MG63 (cell line): ENCODE data around the gene MAD1L1. TPM values are rescaled to one million over a fixed set of nuclear protein-coding genes. Genes with fewer than 3 reads are reported as not detected.

Experiments used
- DNase-seq: peaks from one replicate; pipeline ENCODE4 v3.0.0-alpha.2; 2020
- H3K27me3 ChIP-seq: fragments of 250-450 bp; sonication (Bioruptor Pico); 2 replicates; pipeline ENCODE4 v1.5.1; 2020; ENCODE audit warnings: mild to moderate bottlenecking, moderate library complexity
- H3K36me3 ChIP-seq: fragments of 250-450 bp; sonication (Bioruptor Pico); 2 replicates; pipeline ENCODE4 v1.5.1; 2020; ENCODE audit warnings: mild to moderate bottlenecking, moderate library complexity
- H3K4me3 ChIP-seq: fragments of 250-450 bp; sonication (Bioruptor Pico); 2 replicates; pipeline ENCODE4 v1.5.1; 2020; ENCODE audit warnings: mild to moderate bottlenecking, moderate library complexity
- H3K9me3 ChIP-seq: fragments of 250-450 bp; sonication (Bioruptor Pico); 2 replicates; pipeline ENCODE4 v1.5.1; 2020; ENCODE audit warnings: mild to moderate bottlenecking, moderate library complexity
- total RNA-seq: library from RNA; depleted of rRNA; stranded (reverse); fragments of >200 nt; shearing (Covaris generic); gene quantifications from 2 replicates; pipeline ENCODE4 v1.2.3, GENCODE V29; 2014; ENCODE audit warnings: low replicate concordance

The MAD1L1 gene
- total RNA-seq, 1 experiment from 2014 or later = 65.1 TPM

GRCh38 chr7:2106924-2107323 lies 125.8 kb downstream of the MAD1L1 start:
- Histone ChIP-seq H3K4me3 (no peak overlapping the region), H3K27me3 (no peaks in the 10 kb centered on the region), H3K9me3 (no peaks in the 10 kb centered on the region), H3K36me3 (no peaks in the 10 kb centered on the region; the same call in 1 of the 2 replicates)
- DNase-seq = peak; percentile 75

- Histone ChIP-seq H3K9me3 (no peaks in the 10 kb centered on the region), H3K27me3 (no peaks in the 10 kb centered on the region)
- no peak for DNase-seq
Measured at GRCh38 chr7:2106440-2106839, 126.3 kb downstream of the MAD1L1 start.

GRCh38 chr7:2105917-2106316 lies 126.8 kb downstream of the MAD1L1 start:
- no peak for DNase-seq
- no peaks in the 10 kb centered on the region for H3K9me3 ChIP-seq
- no peak overlapping the region for H3K4me3 ChIP-seq
- no peaks in the 10 kb centered on the region for H3K27me3 ChIP-seq
- no peaks in the 10 kb centered on the region; the same call in 1 of the 2 replicates for H3K36me3 ChIP-seq

More at GRCh38 chr7:2106440-2106839, 126.3 kb downstream of the MAD1L1 start:
- H3K4me3 ChIP-seq = no peak overlapping the region
- H3K36me3 ChIP-seq = no peaks in the 10 kb centered on the region; the same call in 1 of the 2 replicates

- Histone ChIP-seq H3K9me3 (no peaks in the 10 kb centered on the region), H3K36me3 (no peaks in the 10 kb centered on the region; the same call in 1 of the 2 replicates), H3K27me3 (no peaks in the 10 kb centered on the region), H3K4me3 (no peak overlapping the region)
- no peak for DNase-seq
Measured at GRCh38 chr7:2105280-2105679, 127.5 kb downstream of the MAD1L1 start.

GRCh38 chr7:2104716-2105115 lies 128.0 kb downstream of the MAD1L1 start:
- Histone ChIP-seq H3K9me3 (no peaks in the 10 kb centered on the region), H3K36me3 (no peaks in the 10 kb centered on the region; the same call in 1 of the 2 replicates), H3K4me3 (no peak overlapping the region), H3K27me3 (no peaks in the 10 kb centered on the region)
- no peak for DNase-seq

GRCh38 chr7:2104107-2104710 lies 128.5 kb downstream of the MAD1L1 start:
- no peak overlapping the region for H3K4me3 ChIP-seq
- no peak for DNase-seq

GRCh38 chr7:2103071-2103898 lies 129.5 kb downstream of the MAD1L1 start:
- H3K4me3 ChIP-seq = no peak overlapping the region
- no peak for DNase-seq
- H3K27me3 ChIP-seq = no peaks in the 10 kb centered on the region
- no peaks in the 10 kb centered on the region for H3K9me3 ChIP-seq
- no peaks in the 10 kb centered on the region; the same call in 1 of the 2 replicates for H3K36me3 ChIP-seq

More at GRCh38 chr7:2104107-2104710, 128.5 kb downstream of the MAD1L1 start:
- Histone ChIP-seq H3K36me3 (no peaks in the 10 kb centered on the region; the same call in 1 of the 2 replicates), H3K9me3 (no peaks in the 10 kb centered on the region), H3K27me3 (no peaks in the 10 kb centered on the region)

GRCh38 chr7:2102375-2102723 lies 130.4 kb downstream of the MAD1L1 start:
- Histone ChIP-seq H3K4me3 (no peak overlapping the region), H3K36me3 (no peaks in the 10 kb centered on the region; the same call in 1 of the 2 replicates), H3K27me3 (no peaks in the 10 kb centered on the region), H3K9me3 (no peaks in the 10 kb centered on the region)
- no peak for DNase-seq

GRCh38 chr7:2101630-2102374 lies 130.9 kb downstream of the MAD1L1 start:
- no peak for DNase-seq
- Histone ChIP-seq H3K9me3 (no peaks in the 10 kb centered on the region), H3K36me3 (no peaks in the 10 kb centered on the region; the same call in 1 of the 2 replicates), H3K4me3 (no peak overlapping the region), H3K27me3 (no peaks in the 10 kb centered on the region)

GRCh38 chr7:2100278-2101208 lies 132.2 kb downstream of the MAD1L1 start:
- no peaks in the 10 kb centered on the region; the same call in 1 of the 2 replicates for H3K36me3 ChIP-seq
- DNase-seq = no peak
- no peak overlapping the region for H3K4me3 ChIP-seq
- no peaks in the 10 kb centered on the region for H3K9me3 ChIP-seq
- no peaks in the 10 kb centered on the region for H3K27me3 ChIP-seq

GRCh38 chr7:2099048-2099957 lies 133.4 kb downstream of the MAD1L1 start:
- Histone ChIP-seq H3K9me3 (no peaks in the 10 kb centered on the region), H3K36me3 (no peaks in the 10 kb centered on the region; the same call in 1 of the 2 replicates), H3K4me3 (no peak overlapping the region), H3K27me3 (no peaks in the 10 kb centered on the region)
- DNase-seq = no peak

GRCh38 chr7:2098496-2098895 lies 134.2 kb downstream of the MAD1L1 start:
- no peak for DNase-seq
- Histone ChIP-seq H3K9me3 (no peaks in the 10 kb centered on the region), H3K36me3 (no peaks in the 10 kb centered on the region; the same call in 1 of the 2 replicates), H3K27me3 (no peaks in the 10 kb centered on the region), H3K4me3 (no peak overlapping the region)

GRCh38 chr7:2098056-2098455 lies 134.7 kb downstream of the MAD1L1 start:
- Histone ChIP-seq H3K36me3 (no peaks in the 10 kb centered on the region; the same call in 1 of the 2 replicates), H3K4me3 (no peak overlapping the region), H3K27me3 (no peaks in the 10 kb centered on the region), H3K9me3 (no peaks in the 10 kb centered on the region)
- DNase-seq = no peak

- Histone ChIP-seq H3K4me3 (no peak overlapping the region), H3K27me3 (no peaks in the 10 kb centered on the region), H3K9me3 (no peaks in the 10 kb centered on the region), H3K36me3 (no peaks in the 10 kb centered on the region; the same call in 1 of the 2 replicates)
- no peak for DNase-seq
Measured at GRCh38 chr7:2097492-2097891, 135.3 kb downstream of the MAD1L1 start.

GRCh38 chr7:2096692-2097387 lies 135.9 kb downstream of the MAD1L1 start:
- H3K27me3 ChIP-seq = no peaks in the 10 kb centered on the region
- no peak overlapping the region for H3K4me3 ChIP-seq
- no peaks in the 10 kb centered on the region for H3K9me3 ChIP-seq
- no peaks in the 10 kb centered on the region for H3K36me3 ChIP-seq
- no peak for DNase-seq
